GM19455 (cell line): ENCODE data around the gene CAMSAP2.
"Not testable (repeated sequence)": the region's sequence is repeated elsewhere in the genome, so short reads cannot be mapped to it uniquely, and the experiment has no call there.

Source experiments
- ATAC-seq: cut with Tn5 transposase; IDR thresholded peaks from one replicate; pipeline ENCODE4 v1.9.1; 2021; ENCODE audit not compliant: unreplicated experiment

The CAMSAP2 gene

DNA sequence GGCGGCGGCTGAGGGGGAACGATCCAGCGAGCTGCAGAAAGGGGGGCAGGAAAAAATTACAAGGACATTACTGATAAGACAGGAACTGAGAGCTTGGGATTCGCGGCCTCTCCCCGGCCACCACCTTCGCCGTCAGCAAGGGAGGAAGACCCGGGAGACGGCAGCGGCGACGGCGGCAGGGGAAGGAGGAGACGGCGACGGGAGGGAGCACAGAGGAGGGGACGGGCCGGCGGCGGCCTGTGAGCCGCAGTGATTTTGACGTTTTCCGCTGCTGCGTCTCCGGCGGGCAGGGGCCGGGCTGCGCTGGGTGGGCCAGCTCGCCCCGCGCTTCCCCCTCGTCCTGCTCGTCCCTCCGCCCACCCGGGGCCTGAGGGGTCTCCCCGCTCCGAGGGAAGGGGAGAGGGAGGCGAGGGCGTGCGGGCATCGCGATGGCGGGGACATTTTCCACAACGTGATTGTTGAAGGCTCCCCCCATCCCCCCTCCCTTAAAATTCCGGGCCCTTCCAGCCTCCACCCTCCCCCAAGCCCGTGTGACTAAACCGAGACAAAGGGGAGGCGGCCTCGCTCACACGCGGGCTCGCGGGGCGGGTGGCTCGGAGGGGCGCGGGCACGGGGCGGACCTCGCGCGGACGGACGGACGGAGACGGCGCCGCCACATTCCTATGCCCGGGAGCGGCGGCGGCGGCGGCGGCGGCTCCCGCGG, 407 bp downstream of the CAMSAP2 start:
- peak; percentile 64 for ATAC-seq

- no peak for ATAC-seq
Observed at GRCh38 chr1:200739702-200740570, 1.2 kb downstream of the CAMSAP2 start.

DNA sequence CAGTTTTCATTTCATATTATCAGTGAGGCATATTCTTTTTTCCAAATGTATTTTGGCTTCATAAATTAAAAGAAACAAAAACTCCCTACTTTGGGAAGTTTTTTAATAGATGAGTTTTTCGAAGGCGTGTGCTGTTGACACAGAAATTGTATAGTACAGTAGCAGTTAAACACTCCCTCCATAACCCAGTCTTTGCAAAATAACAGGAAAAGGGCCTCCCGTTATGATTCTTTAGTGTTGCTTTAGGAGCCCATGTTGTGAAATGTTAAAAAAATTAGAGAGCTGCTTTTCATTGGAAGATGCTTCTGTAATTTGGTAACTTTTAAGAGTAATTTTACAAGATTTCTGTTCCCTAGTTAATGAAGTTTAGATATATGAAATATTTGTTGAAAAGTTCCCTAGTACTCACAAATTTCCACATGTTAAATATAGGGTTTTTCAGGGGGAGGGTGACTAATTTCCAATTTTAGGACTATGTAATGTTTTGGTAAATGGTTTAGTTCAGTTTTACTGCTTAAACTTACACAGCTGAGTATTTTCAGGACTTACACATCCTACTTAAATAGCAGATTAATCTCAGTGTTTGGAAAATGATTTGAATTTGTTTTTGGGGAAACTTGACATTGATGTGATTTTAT, 2.0 kb downstream of the CAMSAP2 start:
- no peak for ATAC-seq

DNA sequence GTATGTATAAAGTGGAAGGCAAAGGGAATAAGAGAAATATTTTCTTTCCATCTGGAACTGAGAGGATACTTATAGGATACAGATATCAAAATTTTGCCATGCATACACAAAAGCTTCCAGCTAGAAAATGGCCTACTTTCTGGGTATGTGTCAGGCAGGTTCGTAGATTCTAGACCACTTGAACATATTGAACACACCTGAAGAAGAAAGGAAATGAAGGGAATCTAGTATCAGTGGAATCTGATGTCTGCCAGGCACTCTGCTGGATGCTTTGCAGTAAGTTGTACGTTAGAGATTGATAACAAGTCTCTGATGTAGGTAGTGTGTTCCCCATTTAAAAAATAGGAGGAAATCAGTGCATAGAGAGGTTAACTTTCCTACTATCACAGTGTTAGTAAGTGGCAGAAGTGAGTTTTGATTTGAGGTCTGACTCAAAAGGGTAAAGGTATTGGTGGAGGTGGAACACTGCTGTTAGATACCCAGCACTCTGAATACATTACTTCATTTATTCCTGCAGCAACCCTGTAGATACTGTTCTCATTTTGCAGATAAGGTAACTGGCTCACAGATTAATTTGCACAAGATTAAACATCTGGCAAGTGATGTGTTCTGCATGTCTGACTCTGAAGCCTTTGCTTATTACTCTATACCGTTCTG, 3.0 kb downstream of the CAMSAP2 start:
- no peak for ATAC-seq

DNA sequence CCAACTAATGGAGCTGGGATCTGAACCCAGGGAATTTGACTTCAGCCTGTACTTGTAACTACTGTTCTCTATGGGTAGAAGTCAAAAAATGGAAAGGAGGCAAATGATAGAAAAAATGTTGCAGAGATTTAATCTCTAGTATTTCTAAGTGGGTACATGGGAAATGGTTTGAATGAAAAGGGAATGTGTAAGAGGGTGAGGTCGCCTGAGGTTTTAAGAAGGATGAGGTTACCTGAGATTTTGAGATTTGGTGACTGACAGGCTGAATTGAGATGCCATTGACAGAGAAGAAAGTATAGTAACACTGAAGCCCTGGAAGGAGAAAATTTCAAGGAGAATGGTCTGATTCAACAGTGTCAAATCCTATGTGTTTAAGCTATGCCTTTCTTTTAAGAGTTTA, 5.5 kb downstream of the CAMSAP2 start:
- no peak for ATAC-seq

DNA sequence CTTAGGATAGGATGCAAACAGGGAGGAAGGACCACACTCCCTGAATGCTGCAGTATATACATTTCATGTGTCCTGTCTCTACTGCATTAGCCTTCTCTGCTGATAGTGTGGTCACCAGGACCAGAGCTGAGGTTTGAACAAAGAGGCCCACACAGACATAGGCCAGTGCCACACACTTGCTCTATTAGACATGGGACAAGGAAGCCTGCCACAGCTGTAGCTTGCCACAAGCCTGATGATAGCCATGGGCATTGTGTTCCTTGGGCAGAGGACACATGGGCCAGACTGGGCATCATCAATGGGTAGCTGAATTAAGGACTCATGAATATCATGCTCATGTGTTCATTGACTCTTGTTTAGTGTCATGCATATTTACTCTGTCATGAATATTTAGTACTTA, 10.4 kb downstream of the CAMSAP2 start:
- ATAC-seq, result no peak

DNA sequence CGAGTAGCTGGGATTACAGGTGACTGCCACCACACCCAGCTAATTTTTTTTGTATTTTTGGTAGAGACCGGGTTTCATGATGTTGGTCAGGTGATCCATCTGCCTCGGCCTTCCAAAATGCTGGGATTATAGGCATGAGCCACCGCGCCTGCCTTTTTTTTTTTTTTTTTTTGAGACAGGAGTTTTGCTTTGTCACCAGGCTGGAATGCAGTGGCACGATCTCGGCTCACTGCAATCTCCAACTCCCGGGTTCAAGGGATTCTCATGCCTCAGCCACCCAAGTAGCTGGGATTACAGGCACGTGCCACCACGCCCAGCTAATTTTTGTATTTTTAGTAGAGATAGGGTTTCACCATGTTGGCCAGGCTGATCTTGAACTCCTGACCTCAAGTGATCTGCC, 12.1 kb downstream of the CAMSAP2 start:
- not testable (repeated sequence) for ATAC-seq

DNA sequence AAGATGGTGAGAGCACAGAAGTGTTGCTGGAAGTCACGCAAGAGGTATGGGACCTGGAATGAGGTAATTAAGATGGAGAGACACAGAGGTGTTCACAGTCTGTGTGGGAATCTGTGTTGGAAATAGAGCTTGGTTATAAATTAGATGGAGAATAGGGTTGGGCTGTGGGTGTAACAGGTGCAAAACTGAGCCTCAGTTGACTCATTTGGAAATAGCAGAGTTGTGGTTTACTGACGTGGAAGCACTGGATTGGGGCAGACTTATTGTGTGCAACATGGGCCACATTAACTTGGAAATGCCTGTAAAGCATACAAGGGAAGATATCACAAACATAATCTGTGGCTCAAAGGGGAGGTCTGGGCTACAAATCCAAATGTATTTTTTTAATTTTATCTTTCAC, 13.0 kb downstream of the CAMSAP2 start:
- ATAC-seq, result peak; percentile 68

DNA sequence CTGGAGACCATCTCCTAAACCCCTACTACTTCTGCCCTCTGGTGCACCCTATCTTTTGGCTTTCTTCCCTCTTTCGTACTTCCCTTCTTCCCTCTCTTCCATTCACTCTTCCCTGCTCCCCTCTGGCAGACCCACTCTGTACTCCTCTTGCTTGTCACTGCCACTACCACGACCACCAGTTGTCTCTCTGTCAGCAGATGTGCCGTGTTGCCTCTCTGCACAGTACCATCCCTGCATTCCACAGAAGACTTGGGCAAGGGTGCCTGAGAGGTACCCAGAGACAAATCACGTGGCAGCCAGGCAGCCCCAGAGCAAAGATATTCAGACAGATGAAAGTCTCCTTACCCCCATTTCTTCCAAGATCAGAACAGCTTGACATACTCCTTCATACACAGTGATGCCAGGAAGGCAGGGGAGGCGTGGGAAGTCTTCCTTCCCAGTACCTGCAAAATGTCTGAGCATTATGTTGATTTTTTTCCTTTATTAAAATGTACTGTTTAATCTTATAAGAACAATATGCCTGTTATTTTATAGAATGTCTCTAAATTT, 15.0 kb downstream of the CAMSAP2 start:
- ATAC-seq, result no peak

DNA sequence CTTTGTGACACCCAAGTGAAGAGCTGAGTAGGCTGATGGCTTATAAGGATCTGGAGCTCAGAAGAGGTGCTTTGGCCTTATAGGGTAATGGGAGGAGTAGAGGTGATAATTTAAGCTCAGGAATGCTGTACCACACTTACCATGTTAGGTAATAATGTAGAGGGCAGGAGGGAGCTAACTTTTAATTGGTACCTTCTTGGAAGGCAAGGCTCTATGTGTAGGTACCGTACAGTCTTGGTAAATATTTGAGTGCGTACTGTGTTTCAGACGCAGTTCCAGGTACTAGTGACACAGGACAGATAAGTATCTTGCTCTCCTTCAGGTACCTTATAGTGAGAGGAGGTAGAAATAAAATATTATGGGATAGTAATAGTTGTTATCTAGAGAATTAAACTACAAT, 16.8 kb downstream of the CAMSAP2 start:
- ATAC-seq, result no peak

GRCh38 chr1:200762089-200762488, 23.4 kb downstream of the CAMSAP2 start:
- no peak for ATAC-seq

DNA sequence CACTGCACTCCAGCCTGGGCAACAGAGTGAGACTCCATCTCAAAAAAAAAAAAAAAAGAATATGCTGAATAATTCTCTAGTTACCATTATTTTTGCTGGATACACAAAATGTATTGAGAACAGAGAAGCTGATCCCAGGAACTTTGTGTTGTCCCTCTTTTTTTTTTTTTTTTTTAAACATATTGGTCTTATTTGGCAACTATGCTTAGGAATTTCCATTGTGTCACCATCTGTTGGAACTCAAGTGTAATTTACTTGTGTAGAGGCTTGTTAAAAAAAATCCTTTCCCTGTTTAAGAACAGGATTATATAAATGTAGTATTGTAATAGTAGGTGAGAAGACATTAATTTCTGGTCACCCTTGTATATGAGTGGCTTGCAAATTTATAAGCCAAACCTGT, 28.6 kb downstream of the CAMSAP2 start:
- no peak for ATAC-seq

- no peak for ATAC-seq
Observed at GRCh38 chr1:200771625-200772555, 33.2 kb downstream of the CAMSAP2 start.

DNA sequence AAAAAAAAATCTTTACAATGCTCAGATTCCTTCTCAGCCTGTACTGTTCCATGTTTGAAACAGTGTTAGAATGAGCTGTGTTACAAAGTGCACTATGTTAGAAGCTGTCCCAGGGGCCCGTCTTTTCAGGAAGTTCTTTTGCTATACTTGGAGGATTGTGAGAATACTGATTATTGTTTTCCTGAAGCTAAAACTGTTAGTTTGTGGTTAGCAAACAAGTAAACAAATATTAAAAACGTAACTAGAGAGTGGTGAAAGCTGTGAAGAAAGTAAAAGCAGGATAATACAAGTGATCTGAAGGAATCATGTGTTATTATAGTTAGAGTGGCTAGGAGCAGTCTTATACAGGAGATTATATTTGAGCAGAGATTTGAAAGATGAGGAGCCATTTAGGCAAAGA, 35.6 kb downstream of the CAMSAP2 start:
- ATAC-seq, result no peak

DNA sequence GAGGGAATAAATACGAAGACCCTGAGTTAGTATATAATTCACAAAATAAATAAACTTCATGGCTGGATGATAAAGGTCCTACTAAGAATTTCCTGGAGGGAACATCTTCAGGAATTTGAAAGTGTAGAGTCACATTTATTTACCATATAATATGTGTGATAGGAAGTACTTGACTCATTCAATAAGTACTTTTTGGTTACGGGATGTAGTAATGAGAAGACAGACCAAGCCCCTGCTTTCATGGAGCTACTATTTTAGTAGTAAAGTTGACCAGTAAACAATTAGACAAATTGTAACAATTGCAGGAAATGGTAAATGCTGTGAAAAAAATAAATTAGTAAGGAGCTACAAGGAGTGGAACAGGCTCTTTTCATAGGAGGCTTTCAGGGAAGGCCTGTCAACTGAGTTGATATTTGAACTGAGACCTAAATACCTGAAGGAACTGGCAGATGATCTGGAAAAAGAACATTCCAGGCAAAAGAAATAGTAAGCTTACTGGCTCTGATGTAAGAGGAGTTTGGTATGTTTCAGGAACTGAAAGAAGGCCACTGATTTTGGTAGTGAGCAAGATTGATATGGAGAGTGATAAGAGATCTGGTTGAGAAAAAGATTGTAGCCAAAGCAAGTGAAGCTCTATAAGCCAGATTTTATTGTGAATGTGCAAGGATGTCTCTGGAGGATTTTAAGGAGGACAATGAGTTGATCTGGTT, 36.2 kb downstream of the CAMSAP2 start:
- ATAC-seq, result no peak

DNA sequence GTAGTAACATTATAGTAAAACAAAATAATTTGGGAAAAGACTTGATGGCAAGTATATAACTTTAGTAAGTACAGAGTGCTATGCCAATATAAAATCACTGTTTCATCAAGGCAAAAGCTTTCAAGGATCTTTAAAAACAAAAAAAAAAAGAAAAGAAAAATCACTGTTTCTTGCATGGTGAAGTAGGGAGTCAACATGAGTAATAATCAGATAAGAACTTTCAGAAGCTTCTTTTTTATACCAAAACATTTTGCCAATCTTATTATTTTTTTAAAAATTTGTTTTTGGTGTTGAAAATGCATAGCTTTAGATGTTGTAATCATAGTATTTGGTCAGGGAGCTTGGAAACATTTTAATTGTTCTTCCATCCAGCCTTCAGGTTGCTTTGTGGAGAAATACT, 37.2 kb downstream of the CAMSAP2 start:
- ATAC-seq, result no peak

DNA sequence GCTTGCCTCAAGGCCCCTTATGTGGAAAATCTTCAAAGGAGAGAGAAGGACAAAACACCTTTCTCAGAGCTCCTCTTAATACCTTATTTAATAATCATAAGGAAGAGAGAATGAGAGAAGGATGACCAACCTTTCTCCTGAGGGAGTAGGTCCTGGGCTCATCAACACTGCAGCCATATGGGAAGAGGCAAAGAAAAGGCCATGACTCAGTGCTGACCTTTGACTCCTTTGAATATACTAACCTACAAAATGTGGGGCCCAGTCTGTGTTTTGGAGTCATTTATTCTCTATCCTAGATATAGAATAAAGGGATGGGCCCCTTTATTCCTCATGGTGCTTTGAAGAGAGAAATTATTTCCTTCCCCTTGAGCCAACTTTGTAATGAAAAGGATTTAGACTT, 38.3 kb downstream of the CAMSAP2 start:
- ATAC-seq, result no peak

DNA sequence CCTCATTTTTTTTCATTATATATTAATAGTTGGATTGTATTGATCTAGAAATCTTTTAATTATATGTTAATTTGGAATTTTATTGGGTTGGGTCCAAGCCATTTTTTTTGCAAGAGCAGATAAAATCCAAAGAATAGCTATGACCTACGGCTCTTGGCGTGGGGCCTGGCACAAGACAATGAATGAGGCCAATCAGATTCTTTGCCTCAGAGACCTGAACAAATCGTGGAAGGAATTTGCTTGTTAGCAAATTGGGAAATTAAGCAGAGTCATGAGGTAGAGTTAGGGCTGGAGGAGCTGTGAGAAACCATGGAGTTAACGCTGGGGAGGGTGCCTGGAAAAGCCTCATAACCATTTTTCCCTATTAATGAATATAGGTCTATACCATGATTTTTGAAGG, 40.1 kb downstream of the CAMSAP2 start:
- ATAC-seq, result no peak

DNA sequence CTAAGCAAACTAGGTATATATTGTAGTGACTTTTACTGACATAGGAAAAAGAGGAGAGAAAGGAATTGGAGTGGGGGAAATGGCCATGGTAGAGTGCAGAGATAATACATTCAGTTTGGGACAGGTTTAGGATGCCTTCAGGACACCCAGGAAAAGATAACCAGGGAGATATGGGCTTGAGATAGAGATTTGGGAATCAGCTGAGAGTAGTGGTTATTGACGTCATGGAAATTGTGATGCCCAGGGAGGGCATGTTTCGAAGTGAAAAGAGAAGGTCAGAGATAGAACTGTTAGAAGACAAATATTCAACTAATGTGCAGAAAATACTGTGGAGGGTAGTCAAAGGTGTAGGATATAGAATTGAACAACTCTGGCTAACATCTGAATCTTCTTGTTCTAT, 40.6 kb downstream of the CAMSAP2 start:
- ATAC-seq, result no peak
